B cell (primary cell): ENCODE results near the gene BST1. TPM values are rescaled to one million over a fixed set of nuclear protein-coding genes. Genes with fewer than 3 reads are reported as not detected.
"Not testable (repeated sequence)": the region's sequence is repeated elsewhere in the genome, so short reads cannot be mapped to it uniquely, and the experiment has no call there.

Experiments used
- ATAC-seq: fragments of 200-7000 bp; cut with Tn5 transposase; one replicate; pipeline ENCODE4 v1.10.0; 2021; ENCODE audit warnings: low read depth, mild to moderate bottlenecking, moderate number of reproducible peaks, moderate library complexity
- CTCF ChIA-PET: fragments of 350-600 bp; sonication (Branson Sonifier 250); formaldehyde crosslinking; loops from one replicate; lab custom pipeline; 2021; ENCODE audit warnings: antibody characterized with exemption, inconsistent platforms; lab: Charles Lee
- POLR2A ChIA-PET: fragments of 350-600 bp; sonication (Branson Sonifier 250); formaldehyde crosslinking; loops from one replicate; lab custom pipeline; 2021; ENCODE audit warnings: antibody characterized with exemption; lab: Charles Lee
- DNase-seq: peaks from one replicate; pipeline ENCODE4 v3.0.0; 2013
- H2AFZ ChIP-seq: 2 replicates; pipeline ENCODE4 v1.6.1; 2012; ENCODE audit warnings: mild to moderate bottlenecking, low read depth, low read length; ENCODE audit not compliant: insufficient read depth, poor library complexity, severe bottlenecking
- H3K27ac ChIP-seq, 2 donors: 1 replicate in 1 of 2; 2 replicates in 1 of 2; pipeline ENCODE4 v1.5.1; 2012 to 2013; ENCODE audit warnings: low read length in 2 of 2, mild to moderate bottlenecking in 2 of 2, moderate library complexity in 1 of 2
- H3K27me3 ChIP-seq, 4 experiments: fragments of 200-600 bp in 1 of 4; sonication (generic) in 1 of 4; replicated peaks in 1 of 4; 1 replicate in 2 of 4; 2 replicates in 2 of 4; pipeline versions ENCODE4 v1.6.1 to v1.7.0; 2013 to 2016; ENCODE audit warnings: low read length in 3 of 4, mild to moderate bottlenecking in 2 of 4, mixed read lengths in 1 of 4, moderate library complexity in 1 of 4; ENCODE audit not compliant: insufficient read depth in 4 of 4, control insufficient read depth in 3 of 4; ENCODE audit errors: control extremely low read depth in 1 of 4
- H3K36me3 ChIP-seq, 2 experiments: replicated peaks in 1 of 2; 1 replicate in 1 of 2; 2 replicates in 1 of 2; pipeline versions ENCODE4 v1.6.1 to v1.7.1; 2013; ENCODE audit warnings: low read length in 1 of 2; ENCODE audit not compliant: insufficient read depth in 2 of 2, control insufficient read depth in 1 of 2; ENCODE audit errors: control extremely low read depth in 1 of 2, extremely low read depth in 1 of 2
- H3K4me1 ChIP-seq, 2 donors: fragments of 200-600 bp in 1 of 2; sonication (generic) in 1 of 2; 1 replicate in 1 of 2; 2 replicates in 1 of 2; pipeline versions ENCODE4 v1.5.1 to v1.6.1; 2013 to 2017; ENCODE audit warnings: low read length in 2 of 2; ENCODE audit not compliant: control insufficient read depth in 2 of 2, insufficient read depth in 2 of 2
- H3K4me2 ChIP-seq: replicated peaks from 2 replicates; pipeline ENCODE3; 2012; ENCODE audit warnings: mild to moderate bottlenecking, low read depth, low read length; ENCODE audit not compliant: poor library complexity, severe bottlenecking
- H3K4me3 ChIP-seq, 5 experiments: fragments of 200-600 bp in 1 of 5; sonication (generic) in 1 of 5; 1 replicate in 3 of 5; 2 replicates in 2 of 5; pipeline versions ENCODE4 v1.5.1 to v1.7.0; 2011 to 2016; ENCODE audit warnings: low read length in 4 of 5, mild to moderate bottlenecking in 4 of 5, low read depth in 2 of 5, control low read depth in 1 of 5, moderate library complexity in 1 of 5; ENCODE audit not compliant: insufficient read depth in 1 of 5; ENCODE audit errors: control extremely low read depth in 1 of 5, extremely low read depth in 1 of 5
- H3K79me2 ChIP-seq: fragments of 200-600 bp; sonication (generic); one replicate; pipeline ENCODE4 v1.6.0; 2016; ENCODE audit warnings: low read length; ENCODE audit not compliant: control insufficient read depth, insufficient read depth
- H3K9ac ChIP-seq: fragments of 200-600 bp; sonication (generic); 2 replicates; pipeline ENCODE4 v1.6.1; 2017; ENCODE audit warnings: mild to moderate bottlenecking, low read length, moderate library complexity
- H3K9me3 ChIP-seq, 3 donors: one replicate each; pipeline versions ENCODE4 v1.6.1 to v1.7.1; 2013; ENCODE audit warnings: low read length in 2 of 3; ENCODE audit not compliant: control insufficient read depth in 2 of 3, insufficient read depth in 1 of 3; ENCODE audit errors: control extremely low read depth in 1 of 3
- H4K20me1 ChIP-seq: 2 replicates; pipeline ENCODE4 v1.6.0; 2012; ENCODE audit warnings: mild to moderate bottlenecking, low read length; ENCODE audit not compliant: insufficient read depth, control insufficient read depth, poor library complexity, severe bottlenecking
- H3K27ac Mint-ChIP-seq: one replicate; pipeline ENCODE4 v1.8.0; 2021; ENCODE audit warnings: mixed read lengths
- H3K27me3 Mint-ChIP-seq: one replicate; pipeline ENCODE4 v1.8.0; 2021; ENCODE audit warnings: mixed read lengths
- H3K4me1 Mint-ChIP-seq: one replicate; pipeline ENCODE4 v1.8.0; 2021; ENCODE audit warnings: mixed read lengths
- H3K4me3 Mint-ChIP-seq: one replicate; pipeline ENCODE4 v1.8.0; 2021; ENCODE audit warnings: mixed read lengths
- H3K9me3 Mint-ChIP-seq: one replicate; pipeline ENCODE4 v1.8.0; 2022; ENCODE audit warnings: mixed read lengths; ENCODE audit not compliant: insufficient read depth
- CTCF ChIP-seq: fragments of 200-600 bp; IDR thresholded peaks from one replicate; pipeline ENCODE4 v1.8.0; 2022; ENCODE audit warnings: antibody characterized with exemption, mild to moderate bottlenecking
- EZH2 ChIP-seq: IDR thresholded peaks from 2 replicates; pipeline ENCODE4 v1.6.1; 2012; ENCODE audit warnings: borderline replicate concordance, low read depth, mild to moderate bottlenecking, moderate library complexity, low read length; ENCODE audit not compliant: insufficient read depth, poor library complexity, severe bottlenecking
- WGBS: methylation state at CpG from one replicate; pipeline ENCODE4 v1.1.5; 2013; ENCODE audit warnings: missing lambda C conversion rate; ENCODE audit not compliant: insufficient coverage; 5-methylcytosine and 5-hydroxymethylcytosine counted together
- intact Hi-C: fragments of 100-400 bp; cut with micrococcal nuclease; formaldehyde crosslinking; loops from one replicate; pipeline ENCODE4 v1.10.0; 2022
- polyA plus RNA-seq: library from polyadenylated mRNA; depleted of rRNA; stranded (reverse); fragments of >200 nt; gene quantifications from 2 replicates; pipeline ENCODE4 v1.2.3, GENCODE V29; 2012
- total RNA-seq, 2 donors: library from RNA; stranded (reverse); fragments of 120-200 nt in 1 of 2; gene quantifications; 1 replicate in 1 of 2; 2 replicates in 1 of 2; pipeline versions ENCODE4 v1.2.3 to v1.2.4, GENCODE V29; 2013 to 2022

BST1 gene
- total and polyA plus RNA-seq, 2 donors (not counting 1 experiment from before 2014, with no cell fraction given) = 0.32 to 1.00 TPM

- H3K4me1 ChIP-seq = peaks cover 24 to 28% of the 10 kb centered on the region in 2 donors
- CTCF ChIA-PET = interaction anchor here (0.8 to 2.5 kb wide), 13 partner anchors 9 to 475 kb away, joined by 3 to 12 read pairs (median 4); partner anchors contain the start of gene FBXL5
- H3K27ac Mint-ChIP-seq = no peak overlapping the region
- no peaks in the 10 kb centered on the region for H3K9me3 ChIP-seq
- H3K4me3 ChIP-seq = no peak overlapping the region
- H3K9me3 Mint-ChIP-seq = no peaks in the 10 kb centered on the region
- H3K79me2 ChIP-seq = no peaks in the 10 kb centered on the region
- H4K20me1 ChIP-seq = no peaks in the 10 kb centered on the region
- no peak overlapping the region for H3K27ac ChIP-seq
- no peaks in the 10 kb centered on the region for H3K36me3 ChIP-seq
- no peaks in the 10 kb centered on the region for H3K27me3 Mint-ChIP-seq
- TF ChIP-seq CTCF (no peak), EZH2 (no peak)
- H3K27me3 ChIP-seq = no peaks in the 10 kb centered on the region
- POLR2A ChIA-PET = no interaction called here
- no peak overlapping the region for H3K4me3 Mint-ChIP-seq
- peak overlapping the region; percentile 56 for H3K4me2 ChIP-seq
- intact Hi-C loops = no loop called here
- peaks cover 34% of the 10 kb centered on the region for H3K4me1 Mint-ChIP-seq
- H2AFZ ChIP-seq = no peak overlapping the region
- DNase-seq (no peak), ATAC-seq (no peak)
- 78% methylated on average over 1 of the region's 4 CpGs for WGBS
- H3K9ac ChIP-seq = peak overlapping the region; percentile 29
Measured at GRCh38 chr4:15757054-15757453, 54.2 kb downstream of the BST1 start.

- peaks cover 34% of the 10 kb centered on the region for H3K4me1 Mint-ChIP-seq
- WGBS = 100% methylated on average over 1 of the region's 4 CpGs
- no peak overlapping the region for H3K27ac Mint-ChIP-seq
- Histone ChIP-seq H3K27me3 (no peaks in the 10 kb centered on the region), H3K79me2 (no peaks in the 10 kb centered on the region), H2AFZ (no peak overlapping the region), H4K20me1 (no peaks in the 10 kb centered on the region), H3K36me3 (no peaks in the 10 kb centered on the region), H3K27ac (no peak overlapping the region), H3K4me2 (no peak overlapping the region), H3K9ac (no peak overlapping the region), H3K4me1 (peaks cover 24 to 28% of the 10 kb centered on the region in 2 donors), H3K4me3 (no peak overlapping the region), H3K9me3 (peaks cover 0 to 1% (median 0%) of the 10 kb centered on the region in 3 donors)
- TF ChIP-seq CTCF = no peak
- TF ChIP-seq EZH2 = no peak
- DNase-seq (no peak), ATAC-seq (no peak)
- H3K27me3 Mint-ChIP-seq = no peaks in the 10 kb centered on the region
- ChIA-PET CTCF (no interaction called here), POLR2A (no interaction called here)
- no peaks in the 10 kb centered on the region for H3K9me3 Mint-ChIP-seq
- H3K4me3 Mint-ChIP-seq = no peak overlapping the region
- intact Hi-C loops = no loop called here
Measured at GRCh38 chr4:15758294-15758693, 55.4 kb downstream of the BST1 start.

GRCh38 chr4:15762460-15762859, 59.6 kb downstream of the BST1 start:
- H3K27me3 ChIP-seq = not testable (repeated sequence)

More at GRCh38 chr4:15762460-15762859, 59.6 kb downstream of the BST1 start:
- POLR2A ChIA-PET, H3K27me3 Mint-ChIP-seq, H4K20me1 ChIP-seq, DNase-seq, H3K27ac Mint-ChIP-seq, H3K9me3 ChIP-seq, H3K4me3 Mint-ChIP-seq, H3K27ac ChIP-seq, H3K79me2 ChIP-seq, H3K4me2 ChIP-seq, H3K4me3 ChIP-seq, H3K9me3 Mint-ChIP-seq, H3K36me3 ChIP-seq, intact Hi-C loops, CTCF ChIA-PET, H3K9ac ChIP-seq, ATAC-seq, H2AFZ ChIP-seq: not testable (repeated sequence)
- H3K4me1 Mint-ChIP-seq = peaks cover 16% of the 10 kb centered on the region
- H3K4me1 ChIP-seq = peaks cover 17 to 21% of the 10 kb centered on the region in 2 donors
